ENCODE measurements around the gene TUBG1.
"Not testable (repeated sequence)": the region's sequence is repeated elsewhere in the genome, so short reads cannot be mapped to it uniquely, and the experiment has no call there.

TUBG1 gene

GRCh38 chr17:42659079-42659931 lies 49.8 kb downstream of the TUBG1 start, which contains the start of gene TUBG2:
Gene TUBG2, plus strand, starts transcription at chr17:42659284. Its CDS starts 220 bp downstream, at chr17:42659504.
- Mint-ChIP-seq H3K27me3 (ENCODE audit: low read depth) (peaks cover 13% of the 10 kb centered on the region), H3K36me3 (ENCODE audit: low read depth) (no peaks in the 10 kb centered on the region), H3K4me1 (ENCODE audit: low read depth) (peaks cover 14% of the 10 kb centered on the region), H3K4me3 (peak within 1 kb of the TSS; percentile 78), H3K27ac (peak within 1 kb of the TSS; percentile 4), H3K9me3 (no peaks in the 10 kb centered on the region)
- DNase-seq (ENCODE audit: low spot score), result peak; percentile 72

GRCh38 chr17:42659932-42660274 lies 50.4 kb downstream of the TUBG1 start:
- H3K4me3 Mint-ChIP-seq, result peak overlapping the region; percentile 78
- H3K36me3 Mint-ChIP-seq (ENCODE audit: low read depth); DNase-seq (ENCODE audit: low spot score); H3K27me3 Mint-ChIP-seq (ENCODE audit: low read depth); H3K9me3 Mint-ChIP-seq; H3K27ac Mint-ChIP-seq: not testable (repeated sequence)
- peaks cover 14% of the 10 kb centered on the region for H3K4me1 Mint-ChIP-seq (ENCODE audit: low read depth)

GRCh38 chr17:42660692-42661345 lies 51.3 kb downstream of the TUBG1 start:
- Mint-ChIP-seq H3K4me1 (ENCODE audit: low read depth) (peaks cover 12% of the 10 kb centered on the region), H3K27me3 (ENCODE audit: low read depth) (peaks cover 5% of the 10 kb centered on the region), H3K36me3 (ENCODE audit: low read depth) (peaks cover 3% of the 10 kb centered on the region), H3K9me3 (no peaks in the 10 kb centered on the region), H3K4me3 (no peak overlapping the region), H3K27ac (no peak overlapping the region)
- DNase-seq (ENCODE audit: low spot score), result no peak

All from T-helper 2 cell treated with Interferon-gamma antibody and Interleukin-4, amounts not matched to agents 5 μg/mL and 100 μg/mL, for 36 hours (primary cell).